Measurements from ENCODE around the gene DND1. TPM values are rescaled to one million over a fixed set of nuclear protein-coding genes. Genes with fewer than 3 reads are reported as not detected.
"Not testable (repeated sequence)": the region's sequence is repeated elsewhere in the genome, so short reads cannot be mapped to it uniquely, and the experiment has no call there.

DND1 gene
- total RNA-seq, 2 experiments from 2014 or later: 2.1 to 3.0 TPM

DNA sequence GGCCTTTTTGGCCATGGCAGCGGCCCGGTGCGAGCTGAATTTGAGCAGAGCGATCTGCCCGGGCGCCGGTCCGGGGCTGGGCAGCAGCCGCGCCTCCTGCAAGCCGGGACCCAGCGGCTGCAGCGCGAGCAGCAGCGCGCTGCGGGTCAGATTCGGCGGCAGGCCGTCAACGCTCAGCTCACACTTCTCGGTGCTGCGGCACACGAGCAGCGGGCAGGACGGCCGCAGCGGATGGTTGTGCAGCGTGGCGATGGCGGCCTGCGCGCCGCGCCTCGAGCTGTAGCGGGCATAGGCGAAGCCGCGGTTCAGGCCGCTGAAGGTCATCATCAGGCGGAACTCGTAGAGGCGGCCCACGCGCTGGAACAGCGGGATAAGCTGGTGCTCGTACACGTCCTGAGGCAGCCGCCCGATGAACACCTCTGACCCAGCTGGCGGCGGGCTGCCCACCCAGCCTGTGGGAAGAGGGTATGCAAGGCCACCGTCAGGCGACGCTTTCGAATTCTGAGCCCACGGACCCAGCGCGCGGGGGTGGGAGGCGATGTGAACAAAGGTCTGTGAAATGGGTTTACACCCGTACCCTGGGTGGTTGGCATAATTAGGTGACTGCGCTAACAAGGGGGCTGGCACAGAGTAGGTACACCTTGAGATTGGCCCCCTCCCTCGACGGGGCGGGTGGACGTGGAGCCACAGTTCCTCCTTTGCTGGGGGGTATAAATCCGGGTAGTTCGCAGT, 755 bp downstream of the DND1 start:
- intact Hi-C loops (cut with DNase I, micrococcal nuclease): no loop called here
- CTCF ChIA-PET: interaction anchor here (0.9 kb wide), 1 partner anchor 28 kb away, joined by 3 read pairs; the partner anchor contains the start of gene ZMAT2
- ATAC-seq: no peak

DNA sequence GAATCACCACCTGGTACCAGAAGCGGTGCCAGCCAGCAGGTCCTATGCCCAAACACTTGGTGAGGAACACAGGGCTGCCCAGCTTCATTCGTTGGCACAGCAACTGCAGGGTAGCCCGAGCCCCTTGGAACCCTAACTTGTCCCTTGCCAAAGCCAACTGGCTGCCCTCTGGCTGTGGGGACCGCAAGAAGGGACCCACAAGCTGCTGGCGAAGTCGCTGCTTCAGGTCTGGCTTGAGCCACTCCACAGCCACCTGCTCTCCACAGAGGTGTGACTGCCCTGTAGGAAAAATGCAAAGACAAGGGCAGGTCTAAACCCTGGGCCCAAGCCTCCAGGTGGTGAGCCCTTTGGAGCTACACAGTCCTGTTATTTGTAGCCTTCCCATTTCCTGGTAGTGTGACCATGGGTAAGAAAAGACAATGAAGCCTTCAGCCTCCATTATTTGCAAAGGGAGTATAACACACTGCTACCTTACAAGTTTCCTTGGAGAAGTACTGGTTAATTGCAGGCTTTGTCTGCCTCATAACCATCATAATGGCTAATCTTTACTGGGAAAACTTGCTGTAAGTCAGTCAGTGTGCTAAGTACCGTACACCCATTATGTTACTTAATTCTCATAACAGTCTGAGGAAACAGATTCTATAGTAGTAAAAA, 1.8 kb downstream of the DND1 start:
- peaks cover 13% of the 10 kb centered on the region for H3K4me1 Mint-ChIP-seq
- H3K36me3 Mint-ChIP-seq (ENCODE audit: low read depth): peaks cover 55% of the 10 kb centered on the region
- no peak overlapping the region for H3K27ac Mint-ChIP-seq
- ChIA-PET POLR2A (interaction anchor here (1.2 kb wide), 1 partner anchor 26 kb away, joined by 4 read pairs; no protein-coding TSS in a partner anchor), CTCF (interaction anchor here (0.9 kb wide), 1 partner anchor 29 kb away, joined by 3 read pairs; the partner anchor contains the start of gene ZMAT2)
- ATAC-seq (no peak), DNase-seq (no peak)
- no peak overlapping the region for H3K4me3 Mint-ChIP-seq
- no peaks in the 10 kb centered on the region for H3K27me3 Mint-ChIP-seq
- intact Hi-C loops (cut with DNase I, micrococcal nuclease): no loop called here
- no peaks in the 10 kb centered on the region for H3K9me3 Mint-ChIP-seq (ENCODE audit: low read depth)

More for the DNA sequence above, 755 bp downstream of the DND1 start:
- Mint-ChIP-seq H3K4me3 (no peak overlapping the region), H3K27ac (no peak overlapping the region), H3K27me3 (no peaks in the 10 kb centered on the region), H3K4me1 (peaks cover 3% of the 10 kb centered on the region), H3K36me3 (ENCODE audit: low read depth) (peaks cover 48% of the 10 kb centered on the region), H3K9me3 (ENCODE audit: low read depth) (no peaks in the 10 kb centered on the region)
- DNase-seq: peak; percentile 27
- POLR2A ChIA-PET: interaction anchor here (1.2 kb wide), 1 partner anchor 27 kb away, joined by 4 read pairs; no protein-coding TSS in a partner anchor

DNA sequence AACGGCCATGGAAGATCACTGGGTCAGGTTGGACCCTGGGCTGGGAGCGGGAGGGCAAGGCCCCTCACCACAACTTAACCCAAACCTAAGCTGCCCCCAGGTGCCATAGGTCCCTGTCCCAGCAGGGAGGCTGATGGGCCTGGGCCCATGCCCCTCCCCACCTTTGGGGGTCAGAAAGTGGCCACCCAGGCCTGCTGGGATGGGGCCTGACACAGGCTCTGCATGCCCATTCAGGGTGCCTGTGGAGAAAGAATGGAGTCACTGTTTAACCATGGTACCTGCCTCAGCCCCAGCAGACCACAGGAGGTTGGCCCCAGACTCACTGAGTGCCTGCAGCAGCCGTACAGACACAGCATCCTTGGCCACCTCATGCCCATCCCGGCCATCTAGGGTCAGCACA, 2.3 kb downstream of the DND1 start:
- intact Hi-C loops (cut with DNase I, micrococcal nuclease); H3K4me3 Mint-ChIP-seq; DNase-seq; CTCF ChIA-PET; H3K27me3 Mint-ChIP-seq; ATAC-seq; POLR2A ChIA-PET; H3K9me3 Mint-ChIP-seq (ENCODE audit: low read depth); H3K27ac Mint-ChIP-seq: not testable (repeated sequence)
- H3K4me1 Mint-ChIP-seq: peaks cover 19% of the 10 kb centered on the region
- H3K36me3 Mint-ChIP-seq (ENCODE audit: low read depth): peaks cover 57% of the 10 kb centered on the region

DNA sequence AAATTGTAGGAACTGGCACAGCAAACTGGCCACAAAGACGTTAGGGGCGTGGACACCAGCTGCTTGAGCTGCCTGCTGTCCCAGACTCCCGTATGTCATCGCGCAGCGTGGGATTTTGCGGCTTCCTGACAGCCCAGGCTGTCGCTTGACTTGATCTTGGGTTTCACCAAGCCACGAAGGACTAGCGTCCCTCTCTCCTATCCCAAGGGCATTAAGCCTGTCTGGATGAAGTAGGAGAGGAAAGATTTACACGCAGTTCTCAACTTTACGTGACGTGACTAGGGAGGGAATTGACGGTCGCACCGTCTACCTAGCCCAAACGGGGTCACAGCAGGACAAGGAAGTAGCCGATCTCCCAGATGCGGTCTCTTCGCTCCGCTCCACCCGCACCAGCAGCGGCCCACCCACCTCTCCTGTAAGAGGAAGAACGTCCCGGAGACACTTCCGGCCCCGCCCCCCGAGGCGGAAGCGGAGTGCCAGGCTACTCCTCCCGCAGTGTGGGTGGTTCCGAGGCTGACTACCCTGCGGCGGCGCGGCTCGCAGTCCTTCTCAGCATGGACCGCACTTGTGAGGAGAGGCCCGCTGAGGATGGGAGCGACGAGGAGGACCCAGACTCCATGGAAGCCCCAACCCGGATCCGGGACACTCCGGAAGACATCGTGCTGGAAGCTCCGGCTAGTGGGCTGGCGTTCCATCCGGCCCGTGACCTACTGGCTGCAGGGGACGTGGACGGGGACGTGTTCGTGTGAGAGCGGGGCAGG, 8.8 kb downstream of the DND1 start, which contains the start of gene WDR55:
TSS of gene WDR55 (plus strand) at position 546 of the 761 bp plus-strand sequence. CDS start at position 555, 9 bp downstream.
- Mint-ChIP-seq H3K36me3 (ENCODE audit: low read depth) (peaks cover 57% of the 10 kb centered on the region), H3K27ac (peak within 1 kb of the TSS; percentile 96), H3K4me1 (peaks cover 28% of the 10 kb centered on the region), H3K4me3 (peak within 1 kb of the TSS; percentile 98), H3K27me3 (no peaks in the 10 kb centered on the region), H3K9me3 (ENCODE audit: low read depth) (no peaks in the 10 kb centered on the region)
- CTCF ChIA-PET: interaction anchor here (0.7 to 1.5 kb wide), 3 partner anchors 17 to 256 kb away, joined by 3 to 5 read pairs (median 4); partner anchors contain the start of genes EIF4EBP3, IK and NDUFA2
- ATAC-seq (peak; percentile 96), DNase-seq (peak; percentile 97)
- POLR2A ChIA-PET: interaction anchor here (0.6 to 2.6 kb wide), 9 partner anchors 17 to 559 kb away, joined by 3 to 17 read pairs (median 3); partner anchors contain the start of genes ANKHD1, EIF4EBP3, HARS1 and HARS2
- intact Hi-C loops (cut with DNase I, micrococcal nuclease): loop anchor here (1.0 to 2.0 kb wide), 7 partner anchors 17 to 263 kb away; partner anchors contain the start of genes ANKHD1 (in 2 of the 2), APBB3 (in 2 of the 2), HARS1 (in 2 of the 2) and HARS2 (in 2 of the 2)

DNA sequence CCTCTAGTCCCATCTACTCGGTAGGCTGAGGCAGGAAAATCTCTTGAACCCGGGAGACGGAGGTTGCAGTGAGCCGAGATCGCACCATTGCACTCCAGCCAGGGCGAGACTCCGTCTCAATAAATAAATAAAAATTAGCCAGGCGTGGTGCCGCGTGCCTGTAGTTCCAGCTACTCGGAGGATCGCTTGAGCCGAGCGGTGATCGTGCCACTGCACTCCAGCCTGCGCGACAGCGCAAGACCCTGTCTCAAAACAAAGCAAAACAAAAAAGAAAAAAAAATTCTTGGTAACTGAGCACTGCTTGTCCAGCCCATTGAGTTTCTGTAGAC, 9.4 kb downstream of the DND1 start:
- Mint-ChIP-seq H3K4me1 (peaks cover 28% of the 10 kb centered on the region), H3K27ac (peak overlapping the region; percentile 96), H3K4me3 (peak overlapping the region; percentile 98), H3K9me3 (ENCODE audit: low read depth) (no peaks in the 10 kb centered on the region), H3K36me3 (ENCODE audit: low read depth) (peaks cover 56% of the 10 kb centered on the region), H3K27me3 (no peaks in the 10 kb centered on the region)
- intact Hi-C loops (cut with DNase I, micrococcal nuclease): loop anchor here (1.0 to 2.0 kb wide), 7 partner anchors 17 to 263 kb away; partner anchors contain the start of genes ANKHD1 (in 2 of the 2), APBB3 (in 2 of the 2), HARS1 (in 2 of the 2) and HARS2 (in 2 of the 2)
- DNase-seq (no peak), ATAC-seq (no peak)
- POLR2A ChIA-PET: interaction anchor here (0.6 to 2.6 kb wide), 5 partner anchors 17 to 559 kb away, joined by 3 to 17 read pairs (median 4); partner anchors contain the start of genes EIF4EBP3, HARS1, HARS2 and IK
- CTCF ChIA-PET: interaction anchor here (0.6 to 1.5 kb wide), 4 partner anchors 16 to 255 kb away, joined by 3 to 5 read pairs (median 4); partner anchors contain the start of genes EIF4EBP3, IK and NDUFA2

DNA sequence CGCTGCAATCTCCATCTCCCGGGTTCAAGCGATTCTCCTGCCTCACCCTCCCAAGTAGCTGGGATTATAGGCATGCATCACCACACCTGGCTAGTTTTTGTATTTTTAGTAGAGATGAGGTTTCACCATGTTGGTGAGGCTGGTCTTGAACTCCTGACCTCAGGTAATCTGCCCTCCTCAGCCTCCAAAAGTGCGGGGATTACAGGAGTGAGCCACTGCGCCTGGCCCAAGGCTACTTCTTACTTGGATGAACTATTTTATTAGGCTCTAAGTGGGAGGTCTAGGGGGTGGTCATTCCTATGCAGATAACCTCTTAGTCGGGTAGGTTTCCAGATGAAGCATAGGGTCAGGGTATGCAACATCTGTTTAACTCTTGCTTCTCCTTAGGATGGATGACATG, 13.0 kb downstream of the DND1 start:
- POLR2A ChIA-PET; H3K27ac Mint-ChIP-seq; H3K4me3 Mint-ChIP-seq; H3K27me3 Mint-ChIP-seq; ATAC-seq; intact Hi-C loops (cut with DNase I, micrococcal nuclease); DNase-seq; H3K4me1 Mint-ChIP-seq; H3K9me3 Mint-ChIP-seq (ENCODE audit: low read depth): not testable (repeated sequence)
- H3K36me3 Mint-ChIP-seq (ENCODE audit: low read depth): peaks cover 50% of the 10 kb centered on the region
- CTCF ChIA-PET: interaction anchor here (0.6 kb wide), 1 partner anchor 298 kb away, joined by 3 read pairs; no protein-coding TSS in a partner anchor

DNA sequence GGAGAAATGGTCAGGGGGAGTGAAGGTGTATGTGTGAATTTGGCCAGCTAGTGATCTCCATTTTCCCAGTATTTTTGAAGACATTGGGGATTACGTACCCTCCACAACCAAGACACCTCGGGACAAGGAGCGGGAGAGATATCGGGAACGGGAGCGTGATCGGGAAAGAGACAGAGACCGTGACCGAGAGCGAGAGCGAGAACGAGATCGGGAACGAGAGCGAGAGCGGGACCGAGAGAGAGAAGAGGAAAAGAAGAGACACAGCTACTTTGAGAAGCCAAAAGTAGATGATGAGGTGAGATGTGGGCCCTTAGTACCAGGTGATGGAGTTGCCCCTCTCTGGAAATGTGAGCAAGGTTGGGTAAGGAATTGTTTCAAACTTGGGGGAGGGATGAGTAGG, 14.5 kb downstream of the DND1 start:
- no peaks in the 10 kb centered on the region for H3K4me1 Mint-ChIP-seq
- CTCF ChIA-PET: interaction anchor here (0.6 to 1.2 kb wide), 3 partner anchors 8 to 733 kb away, joined by 3 read pairs; partner anchors contain the start of genes IK and NDUFA2
- H3K9me3 Mint-ChIP-seq (ENCODE audit: low read depth): no peaks in the 10 kb centered on the region
- POLR2A ChIA-PET: no interaction called here
- H3K27ac Mint-ChIP-seq: peak overlapping the region; percentile 9
- no peak overlapping the region for H3K4me3 Mint-ChIP-seq
- DNase-seq (no peak), ATAC-seq (no peak)
- intact Hi-C loops (cut with DNase I, micrococcal nuclease): no loop called here
- no peaks in the 10 kb centered on the region for H3K27me3 Mint-ChIP-seq
- peaks cover 60% of the 10 kb centered on the region for H3K36me3 Mint-ChIP-seq (ENCODE audit: low read depth)

DNA sequence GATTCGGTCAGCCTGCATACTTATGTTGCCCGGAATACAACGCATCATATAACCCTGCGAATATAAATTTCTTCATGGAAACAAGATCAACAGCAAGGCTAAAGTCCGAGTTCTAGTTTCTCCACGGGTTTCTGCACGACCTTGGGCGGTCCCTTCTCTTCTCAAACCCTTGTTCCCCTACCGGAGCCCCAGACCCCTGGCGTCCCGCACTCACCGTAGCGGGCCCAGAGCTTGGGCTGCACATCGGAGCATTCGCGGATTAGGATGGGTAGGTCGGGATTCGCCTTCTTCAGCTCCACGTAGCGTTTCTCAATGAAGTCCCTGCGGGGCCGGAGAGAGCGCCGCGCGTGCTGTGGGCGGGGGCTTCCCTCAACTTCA, 26.3 kb downstream of the DND1 start:
- H3K36me3 Mint-ChIP-seq (ENCODE audit: low read depth): peaks cover 52% of the 10 kb centered on the region
- ATAC-seq (peak; percentile 14), DNase-seq (no peak)
- no peaks in the 10 kb centered on the region for H3K27me3 Mint-ChIP-seq
- peaks cover 27% of the 10 kb centered on the region for H3K4me1 Mint-ChIP-seq
- H3K9me3 Mint-ChIP-seq (ENCODE audit: low read depth): no peaks in the 10 kb centered on the region
- intact Hi-C loops (cut with DNase I, micrococcal nuclease): loop anchor here (1.0 to 5.0 kb wide), 10 partner anchors 8 to 246 kb away; partner anchors contain the start of genes EIF4EBP3 (in 2 of the 2), HARS1 (in 2 of the 2), HARS2 (in 2 of the 2) and TMCO6 (in 2 of the 2)
- peak overlapping the region; percentile 97 for H3K4me3 Mint-ChIP-seq
- POLR2A ChIA-PET: interaction anchor here (0.6 to 2.0 kb wide), 14 partner anchors 8 to 245 kb away, joined by 3 to 17 read pairs (median 8); partner anchors contain the start of genes ANKHD1, EIF4EBP3, HARS1 and HARS2
- H3K27ac Mint-ChIP-seq: peak overlapping the region; percentile 98
- CTCF ChIA-PET: interaction anchor here (0.6 to 2.3 kb wide), 18 partner anchors 7 to 403 kb away, joined by 3 to 13 read pairs (median 4); partner anchors contain the start of genes CD14, EIF4EBP3, HARS1 and HARS2

DNA sequence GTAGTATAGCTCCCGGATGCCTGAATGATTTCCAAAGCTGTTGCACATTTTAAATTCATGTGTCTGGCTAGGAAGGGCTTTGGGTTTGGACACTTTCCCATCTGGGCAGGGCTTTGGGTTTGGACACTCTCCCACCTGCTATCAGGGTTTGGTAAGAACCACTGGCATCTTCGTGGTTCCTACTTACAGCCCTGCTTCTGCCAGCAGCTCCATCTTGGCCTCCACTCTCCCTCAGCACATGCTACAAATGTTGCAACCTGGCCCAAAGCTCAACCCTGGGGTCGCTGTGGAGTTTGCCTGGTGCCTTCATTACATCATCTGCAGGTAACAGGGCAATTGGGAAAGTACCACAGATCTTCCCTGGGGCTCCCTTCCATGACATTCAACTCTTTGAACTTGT, 30.7 kb downstream of the DND1 start:
- H3K4me1 Mint-ChIP-seq: peaks cover 39% of the 10 kb centered on the region
- intact Hi-C loops (cut with DNase I, micrococcal nuclease): no loop called here

DNA sequence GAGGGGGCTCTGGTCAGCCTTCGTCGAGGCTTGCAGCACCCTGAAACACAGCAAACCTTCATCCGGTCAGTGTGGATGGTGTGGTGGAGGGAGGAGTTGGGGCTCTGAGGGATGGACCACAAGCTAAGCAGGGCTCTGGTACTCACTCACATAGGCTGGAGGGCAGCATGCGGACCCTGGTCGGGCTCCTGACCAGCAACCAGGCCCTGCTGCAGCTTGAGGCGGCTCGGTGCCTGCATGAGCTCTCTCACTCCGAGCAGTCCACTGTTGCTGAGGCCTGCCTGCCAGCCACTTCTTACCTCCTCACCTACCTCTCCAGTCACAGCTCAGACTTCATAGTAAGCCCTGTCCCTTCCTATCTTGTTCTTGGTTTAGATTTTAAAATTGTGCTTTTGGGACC, 31.7 kb downstream of the DND1 start:
- Mint-ChIP-seq H3K4me3 (no peak overlapping the region), H3K36me3 (ENCODE audit: low read depth) (peaks cover 43% of the 10 kb centered on the region), H3K4me1 (peaks cover 39% of the 10 kb centered on the region), H3K9me3 (ENCODE audit: low read depth) (no peaks in the 10 kb centered on the region), H3K27me3 (no peaks in the 10 kb centered on the region), H3K27ac (no peak overlapping the region)
- POLR2A ChIA-PET: interaction anchor here (0.6 kb wide), 1 partner anchor 33 kb away, joined by 5 read pairs; no protein-coding TSS in a partner anchor
- ATAC-seq (no peak), DNase-seq (no peak)
- CTCF ChIA-PET: interaction anchor here (0.6 to 1.3 kb wide), 3 partner anchors 58 to 94 kb away, joined by 3 to 5 read pairs (median 3); partner anchors contain the start of gene ZMAT2
- intact Hi-C loops (cut with DNase I, micrococcal nuclease): no loop called here

More for the DNA sequence above, 30.7 kb downstream of the DND1 start:
- Mint-ChIP-seq H3K36me3 (ENCODE audit: low read depth) (peaks cover 47% of the 10 kb centered on the region), H3K27me3 (no peaks in the 10 kb centered on the region), H3K27ac (peak overlapping the region; percentile 27), H3K9me3 (ENCODE audit: low read depth) (no peaks in the 10 kb centered on the region), H3K4me3 (no peak overlapping the region)
- DNase-seq (no peak), ATAC-seq (no peak)
- ChIA-PET POLR2A (no interaction called here), CTCF (interaction anchor here (1.0 to 1.3 kb wide), 4 partner anchors 11 to 343 kb away, joined by 3 to 5 read pairs (median 3); partner anchors contain the start of gene ZMAT2)

Measured in activated CD4-positive, alpha-beta T cell treated with anti-CD3 and anti-CD28 coated beads for 36 hours (primary cell).